Mammary epithelial cell (primary cell): ENCODE measurements around the gene EEF1B2.

Source experiments
- EZH2 ChIP-seq: IDR thresholded peaks from 2 replicates; pipeline ENCODE4 v1.6.1; 2012; ENCODE audit warnings: low read length, inconsistent platforms, borderline replicate concordance
- TF ChIP-seq, protein P1 (sequence below), 2 donors: IDR thresholded peaks in 1 of 2; conservative IDR thresholded peaks in 1 of 2; 2 replicates each; pipeline ENCODE4 v1.5.1; 2011 to 2012; ENCODE audit warnings: inconsistent platforms in 2 of 2, low read length in 2 of 2, mild to moderate bottlenecking in 2 of 2, control low read depth in 1 of 2, low read depth in 1 of 2; ENCODE audit not compliant: insufficient read depth in 1 of 2; ENCODE audit errors: extremely low read depth in 1 of 2

DNA sequence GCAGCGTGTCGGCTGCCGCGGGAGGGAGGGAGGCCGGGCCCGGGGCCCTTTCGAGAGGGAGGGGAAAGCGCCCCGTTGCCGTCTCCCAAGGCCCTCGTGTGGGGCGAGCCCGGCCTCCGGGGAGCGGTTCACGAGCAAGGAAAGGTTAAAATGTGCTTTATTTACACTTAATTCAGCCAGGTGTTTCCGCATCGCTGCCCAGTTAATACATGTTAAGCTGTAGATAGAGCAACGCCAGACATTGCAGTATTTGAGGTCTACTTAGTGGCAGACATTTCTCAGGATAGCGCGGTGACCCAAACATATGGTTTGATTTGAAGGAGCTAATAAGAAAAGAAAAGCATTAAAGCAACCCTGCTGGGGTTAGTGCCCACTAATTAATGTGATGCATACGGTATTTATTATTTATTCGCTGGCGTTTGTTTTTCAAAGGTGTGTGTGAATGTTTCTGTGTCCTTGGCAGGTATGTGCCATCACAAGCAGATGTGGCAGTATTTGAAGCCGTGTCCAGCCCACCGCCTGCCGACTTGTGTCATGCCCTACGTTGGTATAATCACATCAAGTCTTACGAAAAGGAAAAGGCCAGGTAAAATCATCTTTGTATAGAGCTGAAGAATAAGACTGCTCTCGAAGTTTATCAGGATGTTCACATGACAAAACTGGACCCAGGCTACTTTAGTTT lies 571 bp downstream of the EEF1B2 start:
- TF ChIP-seq, protein P1, sequence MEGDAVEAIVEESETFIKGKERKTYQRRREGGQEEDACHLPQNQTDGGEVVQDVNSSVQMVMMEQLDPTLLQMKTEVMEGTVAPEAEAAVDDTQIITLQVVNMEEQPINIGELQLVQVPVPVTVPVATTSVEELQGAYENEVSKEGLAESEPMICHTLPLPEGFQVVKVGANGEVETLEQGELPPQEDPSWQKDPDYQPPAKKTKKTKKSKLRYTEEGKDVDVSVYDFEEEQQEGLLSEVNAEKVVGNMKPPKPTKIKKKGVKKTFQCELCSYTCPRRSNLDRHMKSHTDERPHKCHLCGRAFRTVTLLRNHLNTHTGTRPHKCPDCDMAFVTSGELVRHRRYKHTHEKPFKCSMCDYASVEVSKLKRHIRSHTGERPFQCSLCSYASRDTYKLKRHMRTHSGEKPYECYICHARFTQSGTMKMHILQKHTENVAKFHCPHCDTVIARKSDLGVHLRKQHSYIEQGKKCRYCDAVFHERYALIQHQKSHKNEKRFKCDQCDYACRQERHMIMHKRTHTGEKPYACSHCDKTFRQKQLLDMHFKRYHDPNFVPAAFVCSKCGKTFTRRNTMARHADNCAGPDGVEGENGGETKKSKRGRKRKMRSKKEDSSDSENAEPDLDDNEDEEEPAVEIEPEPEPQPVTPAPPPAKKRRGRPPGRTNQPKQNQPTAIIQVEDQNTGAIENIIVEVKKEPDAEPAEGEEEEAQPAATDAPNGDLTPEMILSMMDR (conservative IDR thresholded peaks at IDR 0.05 in 1 of 2, IDR thresholded peaks at IDR 0.05 in 1 of 2; ENCODE audit: extremely low read depth in 1 of 2, insufficient read depth in 1 of 2, low read depth in 1 of 2, low read length in 2 of 2): no peak
- no peak for TF ChIP-seq EZH2
